T-helper 2 cell treated with Interferon-gamma antibody and Interleukin-4, amounts not matched to agents 100 ng/mL and 5 ng/mL, for 36 hours (primary cell): ENCODE measurements around the gene UACA. TPM values are rescaled to one million over a fixed set of nuclear protein-coding genes. Genes with fewer than 3 reads are reported as not detected.
"Not testable (repeated sequence)": the region's sequence is repeated elsewhere in the genome, so short reads cannot be mapped to it uniquely, and the experiment has no call there.

Experiments
- intact Hi-C: fragments of 100-400 bp; cut with micrococcal nuclease; formaldehyde crosslinking; loops from one replicate; pipeline ENCODE4 v1.15.1; 2023
- total RNA-seq: library from RNA; stranded (reverse); gene quantifications from 2 replicates; pipeline ENCODE4 v1.2.3, GENCODE V29; 2022

The UACA gene
- total RNA-seq, 1 donor from 2014 or later = 0.68 TPM

DNA sequence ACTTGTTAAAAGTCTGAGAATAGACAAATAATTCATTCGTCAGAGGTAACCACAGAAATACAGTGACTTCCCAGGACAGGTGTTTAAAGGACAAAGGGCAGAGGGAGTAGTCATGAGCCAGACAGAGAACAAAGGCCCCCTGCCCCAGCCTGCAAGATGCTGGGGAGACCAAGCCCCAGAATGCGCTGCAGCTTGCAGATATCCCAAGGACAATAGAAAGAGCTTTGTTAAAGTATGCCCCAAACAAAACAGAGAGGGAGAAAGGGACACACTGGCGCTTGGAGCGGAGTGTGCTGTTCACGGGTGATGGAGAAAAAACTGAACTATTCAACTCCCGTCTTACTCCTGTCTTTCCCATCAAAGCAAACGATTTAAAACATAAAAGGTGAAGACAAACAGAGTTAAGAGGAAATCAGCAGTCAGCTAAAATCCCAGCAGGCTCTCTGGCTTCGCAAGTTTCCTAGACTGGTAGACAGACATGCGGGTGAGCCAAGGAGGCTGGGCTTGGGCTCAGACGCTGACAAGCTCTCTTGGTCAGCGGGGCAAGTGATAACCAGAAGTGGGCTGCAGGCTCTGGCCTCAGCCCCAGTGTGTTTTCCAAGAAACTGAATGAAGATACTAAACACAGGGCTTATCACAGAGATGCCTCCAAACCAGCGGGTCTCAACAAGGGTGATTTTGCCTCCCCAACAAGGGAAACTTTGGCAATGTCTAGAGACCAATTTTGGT lies 130.1 kb downstream of the UACA start:
- intact Hi-C loops = loop anchor here (10.0 kb wide), 1 partner anchor 58 kb away; no protein-coding TSS in a partner anchor

DNA sequence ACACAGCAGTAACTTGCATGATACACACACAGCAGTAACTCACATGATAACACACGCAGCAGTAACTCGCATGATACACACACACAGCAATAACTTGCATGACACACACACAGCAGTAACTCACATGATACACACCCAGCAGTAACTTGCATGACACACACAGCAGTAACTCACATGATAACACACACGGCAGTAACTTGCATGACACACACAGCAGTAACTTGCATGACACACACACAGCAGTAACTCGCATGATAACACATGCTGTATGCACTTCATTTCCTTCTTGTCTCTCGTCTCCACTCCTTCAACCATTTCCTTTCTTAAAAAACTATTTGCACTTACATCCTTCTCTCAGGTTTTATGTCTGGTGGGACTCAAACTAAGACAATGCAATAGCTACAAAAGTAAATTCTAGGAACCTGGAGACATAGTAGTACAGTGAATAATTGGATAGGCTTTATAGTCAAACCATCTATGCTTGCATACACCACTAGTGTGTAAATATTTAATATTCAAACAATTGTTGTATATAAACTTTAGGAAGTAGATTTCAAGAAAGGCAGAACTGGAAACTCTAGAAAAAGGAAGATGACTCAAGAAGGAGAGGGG lies 130.8 kb downstream of the UACA start:
- intact Hi-C loops = loop anchor here (10.0 kb wide), 1 partner anchor 58 kb away; no protein-coding TSS in a partner anchor

- intact Hi-C loops = loop anchor here (10.0 kb wide), 1 partner anchor 57 kb away; no protein-coding TSS in a partner anchor
Measured at GRCh38 chr15:70632079-70632478, 131.3 kb downstream of the UACA start.

DNA sequence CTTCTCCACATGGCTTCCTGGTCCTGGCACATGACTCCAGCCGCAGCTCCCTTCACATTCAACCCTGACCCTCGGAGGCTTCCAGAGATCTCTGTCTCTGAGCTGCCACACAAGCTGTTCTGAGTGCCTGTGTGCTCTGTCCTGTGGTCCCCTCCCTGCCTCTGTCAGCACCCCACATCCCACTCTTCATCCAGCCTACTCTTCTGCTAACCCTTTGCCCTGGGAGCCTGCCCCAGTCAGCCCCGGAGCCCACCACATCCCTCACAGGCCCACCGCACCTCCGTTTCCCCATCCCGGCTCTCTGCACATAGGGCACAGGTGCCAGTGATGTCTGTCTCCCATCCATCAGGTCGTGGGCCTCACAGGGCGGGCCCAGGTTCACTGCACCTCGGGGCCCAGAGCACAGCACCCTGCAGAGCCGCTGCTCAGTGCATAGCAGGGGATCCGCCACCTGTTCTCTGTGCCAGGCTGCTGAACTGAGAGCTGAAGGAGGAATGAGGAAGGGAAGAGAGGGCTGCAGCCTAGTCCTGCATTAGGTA lies 133.6 kb downstream of the UACA start:
- intact Hi-C loops = loop anchor here (10.0 kb wide), 1 partner anchor 55 kb away; no protein-coding TSS in a partner anchor

- intact Hi-C loops = no loop called here
Measured at GRCh38 chr15:70628549-70628896, 134.8 kb downstream of the UACA start.

GRCh38 chr15:70627734-70628548 lies 135.4 kb downstream of the UACA start:
- intact Hi-C loops = no loop called here

- intact Hi-C loops = no loop called here
Measured at GRCh38 chr15:70627322-70627721, 136.0 kb downstream of the UACA start.

- intact Hi-C loops = no loop called here
Measured at GRCh38 chr15:70625438-70625837, 137.9 kb downstream of the UACA start.

DNA sequence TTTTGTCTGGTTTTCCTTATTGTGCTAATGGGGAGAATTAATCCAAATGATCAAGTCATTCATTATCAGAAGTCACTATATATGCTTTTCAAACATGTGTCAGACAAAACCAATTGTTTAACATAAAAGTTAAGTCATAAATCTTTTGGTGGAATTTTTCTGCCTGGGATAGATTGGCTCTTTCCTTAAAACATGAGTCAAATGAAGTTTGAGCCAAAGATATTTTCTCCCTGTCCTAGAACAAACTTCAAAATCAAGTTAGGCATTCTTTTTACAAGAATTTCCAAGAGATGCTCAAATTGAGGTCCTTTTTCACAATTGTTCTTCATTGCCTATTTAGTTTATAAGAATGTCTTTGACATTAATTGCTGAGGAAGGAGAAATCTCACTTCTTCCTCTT lies 138.3 kb downstream of the UACA start:
- intact Hi-C loops = no loop called here

GRCh38 chr15:70618929-70619328 lies 144.4 kb downstream of the UACA start:
- intact Hi-C loops = no loop called here

DNA sequence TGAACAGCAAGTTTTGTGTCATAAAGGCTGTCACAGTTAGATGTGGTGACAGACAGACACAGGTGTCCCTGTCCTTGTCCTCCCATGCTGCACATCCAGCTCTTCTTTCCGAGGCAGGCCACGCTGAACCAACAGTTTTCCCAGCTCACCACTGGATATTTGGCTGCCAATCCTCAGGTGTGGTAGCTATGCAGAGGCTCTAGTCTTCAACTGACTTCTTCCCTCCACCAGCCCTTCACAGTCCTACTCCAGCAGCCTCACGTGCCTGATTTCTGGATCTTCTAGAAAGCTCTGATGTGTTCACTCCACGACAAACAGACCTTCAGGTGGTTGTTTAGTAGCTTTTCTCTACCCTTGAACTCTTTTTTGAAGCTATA lies 145.5 kb downstream of the UACA start:
- intact Hi-C loops = no loop called here

DNA sequence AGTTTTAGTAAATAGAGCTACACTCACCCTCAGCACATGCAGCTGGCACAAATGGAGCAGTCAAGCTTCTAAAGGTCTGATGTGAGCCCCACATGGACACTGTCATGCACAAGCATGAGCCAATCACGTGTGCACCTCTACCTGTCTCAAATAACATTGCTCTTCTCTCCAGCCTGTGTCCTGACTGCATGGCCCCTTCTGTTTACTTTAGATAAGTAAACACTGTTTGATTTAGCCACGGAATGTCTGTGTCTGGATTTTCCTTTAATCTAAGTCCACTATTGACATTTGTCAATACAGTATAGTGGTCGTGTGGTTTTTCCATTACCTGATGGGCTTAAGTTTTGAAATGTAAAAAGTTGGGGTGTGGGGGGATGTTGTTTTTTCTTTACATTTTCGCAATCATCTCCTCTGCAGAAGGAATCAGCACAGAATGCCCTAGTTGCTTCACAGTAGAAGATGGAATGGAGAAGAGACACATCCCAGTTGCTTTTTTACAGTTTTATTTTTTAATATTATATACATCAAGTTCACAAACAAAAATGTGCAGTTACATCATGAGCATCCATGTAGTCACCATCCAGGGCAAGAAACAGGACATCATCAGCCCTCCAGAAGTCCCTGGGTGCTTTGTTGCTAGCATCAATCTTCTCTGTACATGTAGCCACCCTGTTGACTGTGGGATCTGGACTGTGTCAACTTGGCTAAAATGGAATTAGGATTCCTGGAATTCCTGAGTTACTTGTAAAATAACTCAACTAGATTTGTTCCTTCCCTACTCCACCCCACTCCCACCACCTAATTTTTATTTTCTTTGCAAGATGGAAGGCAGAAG lies 146.1 kb downstream of the UACA start:
- intact Hi-C loops = no loop called here

GRCh38 chr15:70616311-70616756 lies 147.0 kb downstream of the UACA start:
- intact Hi-C loops = not testable (repeated sequence)

GRCh38 chr15:70615435-70616310 lies 147.7 kb downstream of the UACA start:
- intact Hi-C loops = no loop called here

GRCh38 chr15:70614221-70614620 lies 149.1 kb downstream of the UACA start:
- intact Hi-C loops = no loop called here

DNA sequence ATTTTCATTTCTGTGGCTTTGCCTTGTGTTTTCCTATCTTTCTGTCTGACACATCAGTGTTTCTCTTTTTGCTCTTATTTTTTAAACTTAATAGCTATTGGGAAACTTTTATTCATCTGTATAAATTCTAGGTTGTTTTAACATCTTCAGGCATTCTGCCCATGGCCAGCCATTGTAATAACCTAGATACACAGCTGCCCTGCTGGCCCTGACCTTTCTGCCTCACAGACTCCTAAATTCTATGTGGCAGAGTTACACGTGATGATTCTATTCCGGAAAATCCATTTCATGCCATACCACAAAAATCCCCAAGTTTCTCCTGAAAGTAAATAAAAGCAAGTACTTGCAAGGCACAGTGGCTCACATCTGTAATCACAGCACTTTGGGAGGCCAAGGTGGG lies 150.1 kb downstream of the UACA start:
- intact Hi-C loops = no loop called here

- intact Hi-C loops = no loop called here
Measured at GRCh38 chr15:70611286-70611685, 152.1 kb downstream of the UACA start.

- intact Hi-C loops = no loop called here
Measured at GRCh38 chr15:70610541-70610940, 152.8 kb downstream of the UACA start.

DNA sequence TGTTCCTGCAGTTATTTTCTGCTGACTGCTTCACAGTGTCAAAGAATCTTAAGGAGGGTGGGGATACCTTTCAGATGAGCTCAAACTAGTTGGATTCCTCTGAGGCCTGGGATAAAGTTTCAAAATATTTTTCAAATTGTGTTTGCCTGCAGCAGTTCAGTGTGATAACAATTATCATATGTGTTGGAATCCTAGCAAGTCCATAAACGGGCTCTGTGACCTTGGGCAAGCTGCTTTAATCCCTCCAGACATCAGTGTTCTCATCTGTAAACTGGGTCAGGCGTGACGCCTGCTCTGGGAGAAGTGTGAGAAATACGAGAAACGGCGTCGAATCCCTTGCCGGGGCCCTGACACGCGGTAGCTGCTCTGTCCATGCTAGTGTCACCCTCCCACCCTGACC lies 153.5 kb downstream of the UACA start:
- intact Hi-C loops = no loop called here

DNA sequence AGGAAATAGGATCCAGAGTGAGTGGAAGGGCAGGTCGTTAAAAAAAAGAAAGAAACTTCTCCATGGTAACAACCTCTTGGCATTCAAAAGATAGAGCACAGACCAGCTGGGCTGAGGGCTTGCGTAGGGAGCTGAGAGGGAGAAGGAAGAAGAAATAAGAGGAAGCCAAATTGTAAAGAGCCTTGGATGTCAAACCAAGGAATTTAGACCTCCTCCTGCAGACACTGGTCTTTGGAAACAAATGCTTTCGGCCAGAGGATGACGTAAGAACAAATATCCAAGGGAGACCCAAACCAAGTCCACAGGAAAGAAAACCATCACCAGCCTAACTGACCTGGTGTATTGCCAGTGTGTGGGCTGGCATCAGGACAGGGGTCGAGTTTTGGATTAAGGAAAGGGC lies 155.2 kb downstream of the UACA start:
- intact Hi-C loops = no loop called here
